Measurements from ENCODE around the gene MRGPRX3.

DNA sequence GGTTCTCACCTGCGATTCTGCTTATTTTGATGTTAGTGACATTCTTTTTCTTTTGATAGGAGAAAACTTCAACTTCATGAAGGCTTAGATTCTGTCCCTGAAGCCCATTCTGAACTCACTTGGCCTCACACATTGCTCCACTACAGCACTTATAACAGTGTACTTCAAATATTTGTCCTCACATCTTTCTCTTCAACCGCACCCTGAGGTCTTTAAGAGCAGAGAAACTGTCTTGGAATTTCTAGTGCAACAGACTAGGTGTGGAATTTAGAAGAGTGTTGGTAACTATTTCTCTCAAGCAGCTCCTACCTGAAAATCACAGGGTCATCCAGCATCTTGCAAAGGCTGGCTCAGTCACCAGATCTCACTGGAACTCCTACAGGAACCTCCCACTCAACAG, 7.8 kb downstream of the MRGPRX3 start:
- TF ChIP-seq POLR2AphosphoS5 (IDR thresholded peaks at IDR 0.05; ENCODE audit: borderline replicate concordance, low read depth, low read length) (no peak), FOXP2 (optimal IDR thresholded peaks at IDR 0.05; ENCODE audit: control extremely low read depth, extremely low read length, insufficient read depth) (no peak), EZH2 (IDR thresholded peaks at IDR 0.05) (no peak)
